Astrocyte (in vitro differentiated cells and primary cell): Measurements from ENCODE around the gene ETFA. TPM values are rescaled to one million over a fixed set of nuclear protein-coding genes. Genes with fewer than 3 reads are reported as not detected.

ENCODE experiments used
- DNase-seq: peaks from one replicate; pipeline ENCODE4 v3.0.0-alpha.2; 2010; ENCODE audit warnings: low read depth
- FAIRE-seq: peaks from 2 replicates; lab custom pipeline; 2011; peaks lifted over from hg19 to GRCh38; lab: Jason Lieb, UNC
- H2AFZ ChIP-seq: 2 replicates; pipeline ENCODE4 v1.6.0; 2012; ENCODE audit warnings: low read depth, low read length, inconsistent platforms
- H3K27ac ChIP-seq: 2 replicates; pipeline ENCODE4 v1.5.1; 2011; ENCODE audit warnings: low read depth, low read length, inconsistent platforms
- H3K27me3 ChIP-seq: 2 replicates; pipeline ENCODE4 v1.6.0; 2011; ENCODE audit warnings: low read length, inconsistent platforms; ENCODE audit not compliant: insufficient read depth
- H3K36me3 ChIP-seq: 2 replicates; pipeline ENCODE4 v1.5.1; 2011; ENCODE audit warnings: low read length, inconsistent platforms; ENCODE audit not compliant: insufficient read depth
- H3K4me1 ChIP-seq: 2 replicates; pipeline ENCODE4 v1.5.1; 2011; ENCODE audit warnings: low read length, inconsistent platforms; ENCODE audit not compliant: insufficient read depth
- H3K4me2 ChIP-seq: 2 replicates; pipeline ENCODE4 v1.6.0; 2012; ENCODE audit warnings: low read length, inconsistent platforms
- H3K4me3 ChIP-seq: 2 replicates; pipeline ENCODE4 v1.5.1; 2011; ENCODE audit warnings: low read depth, mild to moderate bottlenecking, low read length, inconsistent platforms; ENCODE audit not compliant: insufficient read depth
- H3K79me2 ChIP-seq: 2 replicates; pipeline ENCODE4 v1.6.0; 2012; ENCODE audit warnings: mild to moderate bottlenecking, low read length, inconsistent platforms; ENCODE audit not compliant: insufficient read depth
- H3K9ac ChIP-seq: 2 replicates; pipeline ENCODE4 v1.6.0; 2012; ENCODE audit warnings: mild to moderate bottlenecking, low read length, inconsistent platforms
- H3K9me3 ChIP-seq: 2 replicates; pipeline ENCODE4 v1.5.1; 2012; ENCODE audit warnings: low read depth, mild to moderate bottlenecking, low read length, inconsistent platforms; ENCODE audit not compliant: insufficient read depth
- H4K20me1 ChIP-seq: 2 replicates; pipeline ENCODE4 v1.6.0; 2012; ENCODE audit warnings: low read length, inconsistent platforms; ENCODE audit not compliant: insufficient read depth
- H3K27ac Mint-ChIP-seq: one replicate; pipeline ENCODE4 v1.8.0; 2021; ENCODE audit warnings: mild to moderate bottlenecking, mixed read lengths; ENCODE audit not compliant: unreplicated experiment
- H3K27me3 Mint-ChIP-seq: one replicate; pipeline ENCODE4 v1.8.0; 2021; ENCODE audit warnings: low read depth, mixed read lengths; ENCODE audit not compliant: unreplicated experiment
- H3K36me3 Mint-ChIP-seq: one replicate; pipeline ENCODE4 v1.8.0; 2021; ENCODE audit warnings: low read depth, mixed read lengths; ENCODE audit not compliant: unreplicated experiment
- H3K4me1 Mint-ChIP-seq: one replicate; pipeline ENCODE4 v1.8.0; 2021; ENCODE audit warnings: low read depth, mixed read lengths; ENCODE audit not compliant: unreplicated experiment
- H3K4me3 Mint-ChIP-seq: one replicate; pipeline ENCODE4 v1.8.0; 2021; ENCODE audit warnings: mild to moderate bottlenecking, moderate library complexity, mixed read lengths; ENCODE audit not compliant: unreplicated experiment
- H3K9me3 Mint-ChIP-seq: one replicate; pipeline ENCODE4 v1.8.0; 2021; ENCODE audit warnings: mild to moderate bottlenecking, mixed read lengths; ENCODE audit not compliant: unreplicated experiment
- CTCF ChIP-seq: IDR thresholded peaks from 2 replicates; pipeline ENCODE4 v1.5.1; 2011; ENCODE audit warnings: low read depth, mild to moderate bottlenecking, inconsistent platforms, low read length, moderate library complexity; ENCODE audit not compliant: insufficient read depth
- EZH2 ChIP-seq: IDR thresholded peaks from 2 replicates; pipeline ENCODE4 v1.6.1; 2012; ENCODE audit warnings: mild to moderate bottlenecking, low read length, inconsistent platforms; ENCODE audit not compliant: insufficient read depth
- total RNA-seq: library from RNA; stranded (reverse); gene quantifications from 2 replicates; pipeline ENCODE4 v1.2.1, GENCODE V29; 2021

ETFA gene
- total RNA-seq, 1 donor from 2014 or later = 126 TPM

GRCh38 chr15:76169911-76170800, 141.1 kb downstream of the ETFA start:
- H3K27ac Mint-ChIP-seq = peak overlapping the region; percentile 75

GRCh38 chr15:76169018-76169417, 142.3 kb downstream of the ETFA start:
- Histone ChIP-seq H3K27me3 (no peaks in the 10 kb centered on the region), H3K36me3 (no peaks in the 10 kb centered on the region)

More at GRCh38 chr15:76169911-76170800, 141.1 kb downstream of the ETFA start:
- Histone ChIP-seq H4K20me1 (no peaks in the 10 kb centered on the region), H3K27ac (no peak overlapping the region), H2AFZ (no peak overlapping the region), H3K9me3 (no peaks in the 10 kb centered on the region), H3K36me3 (no peaks in the 10 kb centered on the region), H3K27me3 (no peaks in the 10 kb centered on the region), H3K9ac (no peak overlapping the region), H3K4me1 (no peaks in the 10 kb centered on the region), H3K79me2 (no peaks in the 10 kb centered on the region), H3K4me3 (no peak overlapping the region), H3K4me2 (no peak overlapping the region)
- FAIRE-seq (no peak), DNase-seq (peak; percentile 18)
- H3K4me1 Mint-ChIP-seq = peaks cover 10% of the 10 kb centered on the region
- peaks cover 21% of the 10 kb centered on the region for H3K27me3 Mint-ChIP-seq
- no peak overlapping the region for H3K4me3 Mint-ChIP-seq
- peaks cover 4% of the 10 kb centered on the region for H3K36me3 Mint-ChIP-seq
- no peak for TF ChIP-seq EZH2
- H3K9me3 Mint-ChIP-seq = no peaks in the 10 kb centered on the region

More at GRCh38 chr15:76169018-76169417, 142.3 kb downstream of the ETFA start:
- FAIRE-seq = no peak
- no peak for TF ChIP-seq CTCF
- no peak for TF ChIP-seq EZH2
- no peak overlapping the region for H2AFZ ChIP-seq
- no peak overlapping the region for H3K4me3 ChIP-seq
- Mint-ChIP-seq H3K9me3 (no peaks in the 10 kb centered on the region), H3K27ac (no peak overlapping the region), H3K4me3 (peak overlapping the region; percentile 57), H3K36me3 (peaks cover 4% of the 10 kb centered on the region), H3K4me1 (peaks cover 11% of the 10 kb centered on the region), H3K27me3 (peaks cover 26% of the 10 kb centered on the region)
- H3K27ac ChIP-seq = no peak overlapping the region
- no peak overlapping the region for H3K4me2 ChIP-seq
- no peaks in the 10 kb centered on the region for H3K4me1 ChIP-seq
- H3K9me3 ChIP-seq = no peaks in the 10 kb centered on the region
- DNase-seq = no peak
- H3K79me2 ChIP-seq = no peaks in the 10 kb centered on the region
- no peaks in the 10 kb centered on the region for H4K20me1 ChIP-seq
- H3K9ac ChIP-seq = no peak overlapping the region
